ENCODE data around the gene RASSF7. TPM values are rescaled to one million over a fixed set of nuclear protein-coding genes. Genes with fewer than 3 reads are reported as not detected.

RASSF7 gene
- total and polyA plus RNA-seq, 2 of the 8 experiments (the other 6 are each of a cell fraction or from before 2014, with no cell fraction given): 22.3 to 43.9 TPM

DNA sequence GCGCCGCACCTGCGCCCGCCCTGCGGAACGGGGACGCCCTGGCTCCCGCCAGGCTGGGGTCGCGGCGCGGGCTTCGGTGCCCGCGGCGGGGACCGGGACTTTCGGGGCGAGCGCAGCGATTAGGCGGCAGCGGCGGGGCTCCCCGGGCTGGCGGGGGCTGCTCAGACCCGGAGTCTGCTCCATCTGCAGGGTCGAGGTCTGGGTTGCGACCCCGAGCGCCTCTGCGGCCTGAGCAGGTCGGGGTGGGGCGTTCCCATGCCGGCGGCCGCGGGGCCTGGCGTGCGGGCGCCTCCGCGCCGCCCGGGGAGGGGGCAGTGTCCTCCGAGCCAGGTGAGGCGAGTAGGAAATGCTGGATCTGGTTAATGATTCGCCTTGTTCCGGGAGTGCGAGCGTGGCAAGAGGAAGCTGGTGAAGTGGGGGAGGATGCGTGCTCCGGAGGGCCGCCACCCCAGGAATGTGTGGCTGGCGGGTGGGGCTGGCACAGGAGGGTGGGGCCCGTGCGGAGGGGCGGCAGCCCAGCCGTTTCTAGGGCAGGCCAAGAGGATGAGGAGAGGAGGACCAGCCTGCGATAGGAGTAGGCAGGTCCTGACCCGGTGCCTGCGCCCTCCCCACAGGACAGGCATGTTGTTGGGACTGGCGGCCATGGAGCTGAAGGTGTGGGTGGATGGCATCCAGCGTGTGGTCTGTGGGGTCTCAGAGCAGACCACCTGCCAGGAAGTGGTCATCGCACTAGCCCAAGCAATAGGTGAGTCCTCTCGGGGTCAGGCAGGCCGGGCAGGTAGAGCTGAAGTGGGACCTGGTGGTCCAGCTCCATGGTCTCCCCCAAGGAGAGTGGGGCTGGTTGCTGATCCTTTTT is 606 bp downstream of the RASSF7 start:
- Histone ChIP-seq H3K4me3 (ENCODE audit: extremely low read depth in 1 of 4, insufficient read depth in 2 of 4, low read depth in 3 of 4, low read length in 4 of 4) (peak overlapping the region; percentile 63 to 95 (median 77)), H3K4me1 (replicated peaks in 1 of 4; ENCODE audit: control insufficient read depth in 3 of 4, insufficient read depth in 4 of 4, low read length in 3 of 4) (peaks cover 0 to 31% (median 16%) of the 10 kb centered on the region in 4 experiments; a peak in 6 of 7 replicates), H4K8ac (ENCODE audit: extremely low read depth, insufficient read depth, low read length) (no peak overlapping the region), H3K27me3 (replicated peaks in 1 of 4; ENCODE audit: control insufficient read depth in 3 of 4, extremely low read depth in 1 of 4, insufficient read depth in 3 of 4, low read length in 3 of 4) (peaks cover 6 to 20% (median 17%) of the 10 kb centered on the region in 4 experiments), H3K79me1 (ENCODE audit: low read depth, low read length) (peaks cover 8% of the 10 kb centered on the region), H3K4me2 (ENCODE audit: insufficient read depth in 1 of 2, low read depth in 2 of 2, low read length in 2 of 2) (peak overlapping the region; percentile 74 to 78), H3K14ac (ENCODE audit: insufficient read length) (no peak overlapping the region), H3K36me3 (ENCODE audit: control insufficient read depth in 2 of 4, insufficient read depth in 4 of 4, low read length in 3 of 4) (peaks cover 0 to 8% (median 4%) of the 10 kb centered on the region in 4 experiments; a peak in 5 of 8 replicates), H4K5ac (ENCODE audit: insufficient read length, low read depth, low read length) (peak overlapping the region; percentile 48), H3K9me3 (ENCODE audit: insufficient read depth in 2 of 2, low read depth in 1 of 2, low read length in 1 of 2) (no peaks in the 10 kb centered on the region), H2BK120ac (replicated peaks; ENCODE audit: low read depth, low read length) (no peak overlapping the region), H3K79me2 (ENCODE audit: control insufficient read depth in 1 of 2, insufficient read depth in 2 of 2, low read length in 2 of 2) (peaks cover 0 to 4% of the 10 kb centered on the region in 2 experiments; a peak in 1 of 4 replicates), H3K56ac (replicated peaks; ENCODE audit: insufficient read length, low read depth, low read length) (no peak overlapping the region), H3K23me2 (ENCODE audit: low read depth, low read length) (peaks cover 12% of the 10 kb centered on the region; the same call in 1 of the 2 replicates), H3K18ac (ENCODE audit: extremely low read depth, low read length) (no peak overlapping the region; the same call in 1 of the 2 replicates), H3K23ac (ENCODE audit: insufficient read length) (no peak overlapping the region), H2BK5ac (ENCODE audit: low read depth, low read length) (no peak overlapping the region), H3K27ac (ENCODE audit: low read depth, low read length) (no peak overlapping the region), H4K20me1 (replicated peaks in 1 of 2; ENCODE audit: control insufficient read depth in 1 of 2, insufficient read depth in 2 of 2, low read length in 2 of 2) (peaks cover 9 to 22% of the 10 kb centered on the region in 2 experiments), H4K91ac (replicated peaks; ENCODE audit: insufficient read length, low read length) (no peak overlapping the region), H2BK20ac (ENCODE audit: low read length) (no peak overlapping the region), H2BK12ac (ENCODE audit: low read depth, low read length) (0 out of 2 replicates have a peak overlapping the region, but pooled peaks have one; percentile 50), H3K4ac (replicated peaks; ENCODE audit: insufficient read length, low read depth, low read length) (peak overlapping the region; percentile 72), H2AFZ (ENCODE audit: low read length) (no peak overlapping the region), H3K9ac (replicated peaks in 1 of 4; ENCODE audit: extremely low read depth in 1 of 4, low read depth in 3 of 4, low read length in 3 of 4) (peak overlapping the region; percentile 45 to 68 (median 59); a peak in 6 of 7 replicates), H2AK5ac (ENCODE audit: low read depth, low read length) (peak overlapping the region; percentile 24; the same call in 1 of the 2 replicates), H2BK15ac (ENCODE audit: low read length) (no peak overlapping the region; the same call in 1 of the 2 replicates)
- CTCF ChIA-PET (ENCODE audit: partially characterized antibody): interaction anchor here (1.4 kb wide), 1 partner anchor 10 kb away, joined by 4 read pairs; no protein-coding TSS in a partner anchor
- DNase-seq (ENCODE audit: low read depth in 1 of 2, low spot score in 2 of 2): peak in 1 of 2 experiments; percentile 64
- POLR2A ChIA-PET (ENCODE audit: partially characterized antibody): interaction anchor here (0.6 to 2.4 kb wide), 9 partner anchors 13 to 205 kb away, joined by 3 to 12 read pairs (median 3); no protein-coding TSS in a partner anchor
- no peak for FAIRE-seq
- WGBS, 2 experiments (ENCODE audit: extremely low coverage in 1 of 2, insufficient coverage in 1 of 2, insufficient read length in 1 of 2, insufficient replicate concordance in 2 of 2, low coverage in 1 of 2, low lambda C conversion rate in 2 of 2, missing lambda C conversion rate in 1 of 2): 8% methylated on average over 44 of the region's 67 CpGs; no CpG with 5 or more reads in 1 of the 2 experiments
- TF ChIP-seq RFX5 (IDR thresholded peaks at IDR 0.05; ENCODE audit: borderline replicate concordance, low read depth, low read length) (no peak), KDM4A (IDR thresholded peaks at IDR 0.05; ENCODE audit: low read depth, low read length, severe bottlenecking) (peak; percentile 74), TEAD4 (IDR thresholded peaks at IDR 0.05; ENCODE audit: low read depth, low read length) (peak; percentile 56; the same call in 1 of the 2 replicates), GABPA (IDR thresholded peaks at IDR 0.05; ENCODE audit: borderline replicate concordance, insufficient read depth, low read length) (0 out of 2 replicates have a peak, but pooled peaks have one; percentile 11), HDAC6 (IDR thresholded peaks at IDR 0.05; ENCODE audit: low read depth, low read length) (no peak), BACH1 (IDR thresholded peaks at IDR 0.05; ENCODE audit: low read length) (no peak)
- TF ChIP-seq, protein P1, sequence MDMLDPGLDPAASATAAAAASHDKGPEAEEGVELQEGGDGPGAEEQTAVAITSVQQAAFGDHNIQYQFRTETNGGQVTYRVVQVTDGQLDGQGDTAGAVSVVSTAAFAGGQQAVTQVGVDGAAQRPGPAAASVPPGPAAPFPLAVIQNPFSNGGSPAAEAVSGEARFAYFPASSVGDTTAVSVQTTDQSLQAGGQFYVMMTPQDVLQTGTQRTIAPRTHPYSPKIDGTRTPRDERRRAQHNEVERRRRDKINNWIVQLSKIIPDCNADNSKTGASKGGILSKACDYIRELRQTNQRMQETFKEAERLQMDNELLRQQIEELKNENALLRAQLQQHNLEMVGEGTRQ (IDR thresholded peaks at IDR 0.05; ENCODE audit: low read length): no peak
- TF ChIP-seq, protein P2, sequence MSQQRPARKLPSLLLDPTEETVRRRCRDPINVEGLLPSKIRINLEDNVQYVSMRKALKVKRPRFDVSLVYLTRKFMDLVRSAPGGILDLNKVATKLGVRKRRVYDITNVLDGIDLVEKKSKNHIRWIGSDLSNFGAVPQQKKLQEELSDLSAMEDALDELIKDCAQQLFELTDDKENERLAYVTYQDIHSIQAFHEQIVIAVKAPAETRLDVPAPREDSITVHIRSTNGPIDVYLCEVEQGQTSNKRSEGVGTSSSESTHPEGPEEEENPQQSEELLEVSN (IDR thresholded peaks at IDR 0.05): no peak
